GM04504 (cell line): ENCODE measurements around the gene DNAJC3.
"Not testable (repeated sequence)": the region's sequence is repeated elsewhere in the genome, so short reads cannot be mapped to it uniquely, and the experiment has no call there.

Experiments
- DNase-seq: peaks from one replicate; pipeline ENCODE4 v3.0.0-alpha.2; 2012; ENCODE audit warnings: low read depth

DNAJC3 gene

GRCh38 chr13:95676105-95676761 lies 706 bp upstream of the DNAJC3 start:
- DNase-seq, result peak; percentile 13

- DNase-seq, result no peak
These were observed 776 bp downstream of the DNAJC3 start for GRCh38 chr13:95677564-95678266.

GRCh38 chr13:95678967-95679366 lies 2.0 kb downstream of the DNAJC3 start:
- DNase-seq, result no peak

- no peak for DNase-seq
These were observed 2.8 kb downstream of the DNAJC3 start for GRCh38 chr13:95679722-95680121.

- no peak for DNase-seq
These were observed 7.5 kb downstream of the DNAJC3 start for GRCh38 chr13:95684418-95684817.

GRCh38 chr13:95684960-95685359 lies 8.0 kb downstream of the DNAJC3 start:
- not testable (repeated sequence) for DNase-seq

- no peak for DNase-seq
These were observed 12.6 kb downstream of the DNAJC3 start for GRCh38 chr13:95689582-95689926.

- not testable (repeated sequence) for DNase-seq
These were observed 14.0 kb downstream of the DNAJC3 start for GRCh38 chr13:95690986-95691385.

- DNase-seq, result no peak
These were observed 20.2 kb downstream of the DNAJC3 start for GRCh38 chr13:95697052-95697680.

- DNase-seq, result no peak
These were observed 21.3 kb downstream of the DNAJC3 start for GRCh38 chr13:95698047-95698749.

GRCh38 chr13:95703576-95703975 lies 26.6 kb downstream of the DNAJC3 start:
- DNase-seq, result no peak

- no peak for DNase-seq
These were observed 27.6 kb downstream of the DNAJC3 start for GRCh38 chr13:95704510-95704909.

- no peak for DNase-seq
These were observed 29.4 kb downstream of the DNAJC3 start for GRCh38 chr13:95706356-95706755.

- DNase-seq, result no peak
These were observed 30.1 kb downstream of the DNAJC3 start for GRCh38 chr13:95707035-95707434.

- no peak for DNase-seq
These were observed 30.8 kb downstream of the DNAJC3 start for GRCh38 chr13:95707442-95708390.

- DNase-seq, result no peak
These were observed 31.4 kb downstream of the DNAJC3 start for GRCh38 chr13:95708391-95708774.

GRCh38 chr13:95708811-95709500 lies 32.0 kb downstream of the DNAJC3 start:
- DNase-seq, result no peak

- DNase-seq, result peak; percentile 47
These were observed 33.4 kb downstream of the DNAJC3 start for GRCh38 chr13:95710313-95710712.

GRCh38 chr13:95712846-95713245 lies 35.9 kb downstream of the DNAJC3 start:
- DNase-seq, result not testable (repeated sequence)

- no peak for DNase-seq
These were observed 36.7 kb downstream of the DNAJC3 start for GRCh38 chr13:95713651-95714050.
